ENCODE measurements around the gene CLCNKA. TPM values are rescaled to one million over a fixed set of nuclear protein-coding genes. Genes with fewer than 3 reads are reported as not detected.
A peak's percentile ranks its signal among the peaks of the same experiment; 100 is the strongest.

CLCNKA gene
- total RNA-seq, 1 experiment from 2014 or later: not detected

DNA sequence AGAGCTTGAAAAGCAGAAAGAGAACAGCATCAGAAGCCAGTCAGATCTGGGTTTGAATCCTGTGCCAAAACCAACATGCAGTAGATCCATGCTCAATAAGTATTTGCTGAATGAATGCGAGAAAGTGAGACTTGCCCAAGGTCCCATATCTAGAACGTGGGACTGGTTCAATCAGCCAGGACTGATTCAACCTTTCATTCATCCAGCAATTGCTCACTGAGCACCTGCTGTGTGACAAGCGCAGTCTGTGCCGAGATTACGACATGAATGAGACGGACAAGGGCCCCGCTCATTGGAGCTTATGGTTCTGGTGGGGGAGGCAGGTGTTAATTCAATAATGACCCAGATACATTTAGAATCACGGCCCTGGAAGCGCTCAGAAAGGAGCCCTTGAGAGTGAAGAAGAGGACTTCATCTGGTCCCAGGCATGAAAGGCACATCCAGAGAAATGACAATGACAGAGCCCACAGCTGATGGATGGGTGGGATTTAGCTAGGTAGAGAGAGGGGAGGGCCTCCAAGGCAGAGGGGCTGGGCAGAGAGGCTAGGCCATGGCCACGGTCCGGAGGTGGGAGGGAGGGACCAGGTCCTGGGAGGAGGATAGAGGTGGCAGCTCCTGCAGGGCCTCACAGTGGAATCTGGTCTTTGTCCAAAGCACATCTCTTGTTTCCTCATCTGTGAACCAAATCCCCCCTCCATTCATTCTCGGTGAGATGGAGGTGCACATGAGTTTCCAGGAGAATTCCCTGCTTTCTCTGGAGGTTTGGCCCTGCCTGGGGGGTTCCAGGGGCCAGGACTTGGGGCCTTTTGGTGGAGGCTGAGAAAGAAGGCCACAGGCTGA is 55.8 kb downstream of the CLCNKA start:
- ATAC-seq: no peak

DNA sequence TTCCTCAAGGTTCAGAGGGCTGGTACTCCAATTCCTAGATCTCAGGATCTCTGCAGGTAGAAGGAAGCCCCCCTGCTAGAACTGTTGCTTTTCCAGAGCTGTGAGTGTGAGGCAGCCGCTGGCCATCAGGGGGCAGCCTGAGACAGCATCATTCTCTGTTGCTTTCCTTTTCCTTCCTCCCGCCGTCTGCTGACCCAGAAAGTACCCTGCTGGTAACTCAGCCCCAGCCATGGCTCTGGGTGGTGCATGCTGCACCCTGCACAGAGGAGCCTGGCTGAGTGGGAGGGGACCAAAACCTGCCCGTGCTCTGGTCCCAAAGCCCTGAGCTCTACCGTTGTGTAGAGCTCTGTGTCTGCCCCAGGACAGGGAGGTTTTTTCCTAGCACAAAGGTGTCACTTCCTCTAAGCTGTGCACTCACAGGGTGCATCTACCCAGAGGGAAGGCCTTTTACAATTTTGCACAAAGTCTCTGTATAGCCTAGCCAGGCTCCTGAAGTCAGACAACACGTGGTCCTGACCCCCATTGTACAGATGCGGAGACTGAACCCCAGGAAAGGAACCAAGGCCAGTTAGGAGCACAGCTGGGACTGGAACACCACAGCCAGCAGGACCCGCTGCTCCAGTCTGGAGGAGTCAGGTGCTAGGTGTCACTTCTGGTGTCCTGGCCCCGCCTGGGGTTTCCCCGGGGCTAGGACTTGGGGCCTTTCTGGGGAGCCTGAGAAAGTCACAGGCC is 57.3 kb downstream of the CLCNKA start:
- Histone ChIP-seq H3K9me3 (ENCODE audit: low read length) (no peaks in the 10 kb centered on the region), H3F3A (ENCODE audit: low read length, unreplicated experiment) (peaks cover 4% of the 10 kb centered on the region), H3K79me2 (ENCODE audit: low read length) (peaks cover 4% of the 10 kb centered on the region; the same call in 1 of the 2 replicates), H3K36me3 (ENCODE audit: low read depth, low read length) (no peaks in the 10 kb centered on the region), H3K4me2 (ENCODE audit: low read length) (peak overlapping the region; percentile 45), H3K4me3 (ENCODE audit: low read length) (no peak overlapping the region), H3K9me2 (replicated peaks; ENCODE audit: low read length) (no peaks in the 10 kb centered on the region), H2AFZ (ENCODE audit: low read length) (peak overlapping the region; percentile 54), H3K27ac (ENCODE audit: low read length) (peak overlapping the region; percentile 8), H3K9ac (ENCODE audit: low read length) (peak overlapping the region; percentile 4; the same call in 1 of the 2 replicates), H3K4me1 (ENCODE audit: insufficient read depth, low read length) (peaks cover 35% of the 10 kb centered on the region), H3K27me3 (ENCODE audit: low read length) (no peaks in the 10 kb centered on the region), H4K20me1 (ENCODE audit: low read length) (no peaks in the 10 kb centered on the region)
- DNase-seq (peak; percentile 80), ATAC-seq (peak; percentile 55)
- ChIA-PET POLR2A (ENCODE audit: unreplicated experiment) (no interaction called here), CTCF (interaction anchor here (0.6 to 2.2 kb wide), 12 partner anchors 33 to 284 kb away, joined by 3 to 8 read pairs (median 4); no protein-coding TSS in a partner anchor)
- TF ChIP-seq CTCF (conservative IDR thresholded peaks at IDR 0.05; ENCODE audit: low read depth, low read length) (peak; percentile 92), EZH2phosphoT487 (IDR thresholded peaks at IDR 0.05; ENCODE audit: borderline replicate concordance, low read length) (no peak), EZH2 (IDR thresholded peaks at IDR 0.05; ENCODE audit: low read length, unreplicated experiment) (no peak)
- intact Hi-C loops (cut with micrococcal nuclease): loop anchor here (1.0 to 5.0 kb wide), 5 partner anchors 68 to 283 kb away; partner anchors contain the start of gene CPLANE2
- no TSS peak for BruUV-seq (replicated peaks)

More for the DNA sequence above, 55.8 kb downstream of the CLCNKA start:
- DNase-seq: no peak
- ChIA-PET POLR2A (ENCODE audit: unreplicated experiment) (no interaction called here), CTCF (interaction anchor here (0.5 to 1.1 kb wide), 3 partner anchors 42 to 243 kb away, joined by 3 to 7 read pairs (median 4); no protein-coding TSS in a partner anchor)
- Histone ChIP-seq H3F3A (ENCODE audit: low read length, unreplicated experiment) (peaks cover 4% of the 10 kb centered on the region), H4K20me1 (ENCODE audit: low read length) (no peaks in the 10 kb centered on the region), H3K4me2 (ENCODE audit: low read length) (peak overlapping the region; percentile 15; the same call in 1 of the 2 replicates), H2AFZ (ENCODE audit: low read length) (no peak overlapping the region), H3K9ac (ENCODE audit: low read length) (peak overlapping the region; percentile 53), H3K79me2 (ENCODE audit: low read length) (peaks cover 2% of the 10 kb centered on the region; the same call in 1 of the 2 replicates), H3K9me3 (ENCODE audit: low read length) (no peaks in the 10 kb centered on the region), H3K36me3 (ENCODE audit: low read depth, low read length) (no peaks in the 10 kb centered on the region), H3K27ac (ENCODE audit: low read length) (peak overlapping the region; percentile 88), H3K4me3 (ENCODE audit: low read length) (no peak overlapping the region), H3K9me2 (replicated peaks; ENCODE audit: low read length) (no peaks in the 10 kb centered on the region), H3K4me1 (ENCODE audit: insufficient read depth, low read length) (peaks cover 38% of the 10 kb centered on the region), H3K27me3 (ENCODE audit: low read length) (no peaks in the 10 kb centered on the region)
- intact Hi-C loops (cut with micrococcal nuclease): loop anchor here (2.0 to 5.0 kb wide), 3 partner anchors 69 to 285 kb away; partner anchors contain the start of gene CPLANE2
- TF ChIP-seq EZH2phosphoT487 (IDR thresholded peaks at IDR 0.05; ENCODE audit: borderline replicate concordance, low read length) (no peak), EZH2 (IDR thresholded peaks at IDR 0.05; ENCODE audit: low read length, unreplicated experiment) (no peak), CTCF (conservative IDR thresholded peaks at IDR 0.05; ENCODE audit: low read depth, low read length) (no peak)
- no TSS peak for BruUV-seq (replicated peaks)

Measured in PC-3 (cell line).